ENCODE results near the gene DGKQ. TPM values are rescaled to one million over a fixed set of nuclear protein-coding genes. Genes with fewer than 3 reads are reported as not detected.
A peak's percentile ranks its signal among the peaks of the same experiment; 100 is the strongest.

Gene DGKQ
- total and polyA plus RNA-seq, 9 of the 15 experiments (the other 6 are each of a cell fraction or from before 2014, with no cell fraction given): 0.17 to 22.0 (median 5.6) TPM

GRCh38 chr4:978957-979701, 5.8 kb upstream of the DGKQ start (continued):
- TF ChIP-seq MITF (IDR thresholded peaks at IDR 0.05) (no peak), ARID2 (IDR thresholded peaks at IDR 0.05) (no peak), SNIP1 (IDR thresholded peaks at IDR 0.05; ENCODE audit: low read depth) (no peak), SMAD4 (CRISPR knock-in tag; conservative IDR thresholded peaks at IDR 0.05) (peak; percentile 59), ZNF318 (IDR thresholded peaks at IDR 0.05; ENCODE audit: borderline replicate concordance in 1 of 2, low read depth in 1 of 2) (0 out of 4 replicates have a peak, but pooled peaks of 1 of the 2 experiments have one; percentile 22), ZNF561 (CRISPR knock-in tag; conservative IDR thresholded peaks at IDR 0.05) (no peak), MEF2D (tag; conservative IDR thresholded peaks at IDR 0.05; ENCODE audit: low read depth) (no peak), HDAC2 (IDR thresholded peaks at IDR 0.05) (0 out of 2 replicates have a peak, but pooled peaks have one; percentile 30), SPI1 (IDR thresholded peaks at IDR 0.05; ENCODE audit: borderline replicate concordance, low read depth, low read length) (peak; percentile 55; the same call in 1 of the 2 replicates), MBD1 (CRISPR knock-in tag; IDR thresholded peaks at IDR 0.05) (no peak), HNRNPK (IDR thresholded peaks at IDR 0.05; ENCODE audit: low read depth, low read length, poor library complexity, severe bottlenecking) (no peak), HDAC8 (tag; IDR thresholded peaks at IDR 0.05) (no peak), TCF15 (CRISPR knock-in tag; IDR thresholded peaks at IDR 0.05) (no peak), YBX1 (IDR thresholded peaks at IDR 0.05) (no peak), COPS2 (conservative IDR thresholded peaks at IDR 0.05) (no peak)
